Stomach (tissue), 9 donors: ENCODE data around the gene HSD17B12. TPM values are rescaled to one million over a fixed set of nuclear protein-coding genes. Genes with fewer than 3 reads are reported as not detected.

Experiments
- DNase-seq, 2 donors: peaks; one replicate each; pipeline versions ENCODE4 v3.0.0 to v3.0.0-alpha.2; 2013 to 2019
- H3K27ac ChIP-seq, 5 donors: fragments of 200-600 bp in 4 of 5; sonication (generic) in 4 of 5; one replicate each; pipeline ENCODE4 v1.5.1; 2013 to 2019; ENCODE audit warnings: mild to moderate bottlenecking in 1 of 5, moderate library complexity in 1 of 5
- H3K27me3 ChIP-seq, 3 donors: fragments of 200-600 bp; sonication (generic); one replicate each; pipeline ENCODE4 v1.5.1; 2017 to 2019; ENCODE audit warnings: mixed run types in 1 of 3
- H3K36me3 ChIP-seq, 4 donors: fragments of 200-600 bp; sonication (generic); 1 replicate in 3 of 4; 2 replicates in 1 of 4; pipeline ENCODE4 v1.5.1; 2016 to 2019
- H3K4me1 ChIP-seq, 4 donors: fragments of 200-600 bp; sonication (generic); one replicate each; pipeline ENCODE4 v1.5.1; 2016 to 2019
- H3K4me3 ChIP-seq, 4 donors: fragments of 200-600 bp; sonication (generic) in 3 of 4; one replicate each; pipeline ENCODE4 v1.5.1; 2016 to 2019; ENCODE audit warnings: mild to moderate bottlenecking in 1 of 4
- H3K9me3 ChIP-seq, 4 donors: fragments of 200-600 bp; sonication (generic); one replicate each; pipeline ENCODE4 v1.5.1; 2016 to 2019
- EP300 ChIP-seq: sonication (generic); formaldehyde crosslinking; IDR thresholded peaks from one replicate; pipeline ENCODE4 v1.6.1; 2017; ENCODE audit warnings: antibody characterized with exemption
- POLR2A ChIP-seq, 4 donors: fragments of 450-650 bp; IDR thresholded peaks; one replicate each; pipeline ENCODE4 v1.6.1; 2016; ENCODE audit warnings: antibody characterized with exemption in 4 of 4, control low read depth in 2 of 4, mild to moderate bottlenecking in 1 of 4, moderate library complexity in 1 of 4
- POLR2AphosphoS5 ChIP-seq, 3 donors: sonication (generic); formaldehyde crosslinking; IDR thresholded peaks; one replicate each; pipeline ENCODE4 v1.6.1; 2016; ENCODE audit warnings: antibody characterized with exemption in 3 of 3
- WGBS, 5 donors: extraction: QIAGEN DNeasy Blood & Tissue Kit in 3 of 5; methylation state at CpG; one replicate each; pipeline versions ENCODE4 v1.1.5 to v1.1.7; 2013 to 2018; 5-methylcytosine and 5-hydroxymethylcytosine counted together
- intact Hi-C: fragments of 100-400 bp; cut with DNase I; formaldehyde crosslinking; loops from one replicate; pipeline ENCODE4 v1.15.1; 2023; ENCODE audit warnings: low total_unique reads
- polyA plus RNA-seq, 3 donors: library from polyadenylated mRNA; stranded (reverse); fragments of 200-250 nt; gene quantifications; one replicate each; pipeline ENCODE4 v1.2.3, GENCODE V29; 2013
- total RNA-seq, 5 donors: library from RNA; depleted of rRNA; stranded (reverse); fragments of >200 nt; gene quantifications; one replicate each; pipeline versions ENCODE4 v1.1.0 to v1.2.3, GENCODE V29; 2014 to 2016
- TF ChIP-seq, protein P1 (sequence below), 7 experiments: fragments of 450-650 bp in 4 of 7; fragments of 200-600 bp in 3 of 7; sonication (generic) in 3 of 7; IDR thresholded peaks; one replicate each; pipeline ENCODE4 v1.5.1; 2016 to 2019; ENCODE audit warnings: antibody characterized with exemption in 7 of 7, control low read depth in 2 of 7, mild to moderate bottlenecking in 1 of 7
- donor health status: healthy with polysubstance abuse.
- donor health status: Bipolar disorder and iron deficiency.
- donor health status: healthy.

HSD17B12 gene
- total and polyA plus RNA-seq, 8 donors, result 25.8 to 169 (median 52.4) TPM

DNA sequence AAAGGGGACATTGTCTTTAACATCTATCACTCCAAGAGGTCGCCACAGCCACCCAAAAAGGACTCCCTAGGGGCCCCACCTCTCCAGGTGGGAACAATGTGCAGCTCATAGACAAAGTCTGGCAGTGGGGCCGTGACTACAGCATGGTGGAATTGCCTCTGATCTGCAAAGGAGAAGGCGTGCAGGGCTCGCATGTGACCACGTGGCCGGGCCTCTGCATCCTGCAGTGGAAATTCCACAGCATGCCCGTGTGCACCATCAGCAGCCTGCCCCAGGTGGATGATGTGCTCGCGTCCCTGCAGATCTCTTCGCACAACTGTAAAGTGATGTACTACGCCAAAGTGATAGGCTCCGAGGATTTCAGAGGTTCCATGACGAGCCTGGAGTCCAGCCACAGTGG is 218.6 kb downstream of the HSD17B12 start:
- Histone ChIP-seq H3K4me3 (no peak overlapping the region), H3K36me3 (peaks cover 32 to 89% (median 80%) of the 10 kb centered on the region in 4 donors), H3K9me3 (no peaks in the 10 kb centered on the region), H3K4me1 (peaks cover 0 to 16% (median 11%) of the 10 kb centered on the region in 4 donors), H3K27me3 (no peaks in the 10 kb centered on the region), H3K27ac (no peak overlapping the region)
- 83 to 95% (median 90%) methylated on average over 8 to 13 of the region's 13 CpGs for WGBS, 5 donors
- intact Hi-C loops, result no loop called here
- TF ChIP-seq, protein P1, sequence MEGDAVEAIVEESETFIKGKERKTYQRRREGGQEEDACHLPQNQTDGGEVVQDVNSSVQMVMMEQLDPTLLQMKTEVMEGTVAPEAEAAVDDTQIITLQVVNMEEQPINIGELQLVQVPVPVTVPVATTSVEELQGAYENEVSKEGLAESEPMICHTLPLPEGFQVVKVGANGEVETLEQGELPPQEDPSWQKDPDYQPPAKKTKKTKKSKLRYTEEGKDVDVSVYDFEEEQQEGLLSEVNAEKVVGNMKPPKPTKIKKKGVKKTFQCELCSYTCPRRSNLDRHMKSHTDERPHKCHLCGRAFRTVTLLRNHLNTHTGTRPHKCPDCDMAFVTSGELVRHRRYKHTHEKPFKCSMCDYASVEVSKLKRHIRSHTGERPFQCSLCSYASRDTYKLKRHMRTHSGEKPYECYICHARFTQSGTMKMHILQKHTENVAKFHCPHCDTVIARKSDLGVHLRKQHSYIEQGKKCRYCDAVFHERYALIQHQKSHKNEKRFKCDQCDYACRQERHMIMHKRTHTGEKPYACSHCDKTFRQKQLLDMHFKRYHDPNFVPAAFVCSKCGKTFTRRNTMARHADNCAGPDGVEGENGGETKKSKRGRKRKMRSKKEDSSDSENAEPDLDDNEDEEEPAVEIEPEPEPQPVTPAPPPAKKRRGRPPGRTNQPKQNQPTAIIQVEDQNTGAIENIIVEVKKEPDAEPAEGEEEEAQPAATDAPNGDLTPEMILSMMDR (IDR thresholded peaks at IDR 0.05), result no peak
- TF ChIP-seq EP300 (no peak), POLR2AphosphoS5 (IDR thresholded peaks at IDR 0.05) (no peak), POLR2A (IDR thresholded peaks at IDR 0.05) (no peak)
- DNase-seq, result no peak

DNA sequence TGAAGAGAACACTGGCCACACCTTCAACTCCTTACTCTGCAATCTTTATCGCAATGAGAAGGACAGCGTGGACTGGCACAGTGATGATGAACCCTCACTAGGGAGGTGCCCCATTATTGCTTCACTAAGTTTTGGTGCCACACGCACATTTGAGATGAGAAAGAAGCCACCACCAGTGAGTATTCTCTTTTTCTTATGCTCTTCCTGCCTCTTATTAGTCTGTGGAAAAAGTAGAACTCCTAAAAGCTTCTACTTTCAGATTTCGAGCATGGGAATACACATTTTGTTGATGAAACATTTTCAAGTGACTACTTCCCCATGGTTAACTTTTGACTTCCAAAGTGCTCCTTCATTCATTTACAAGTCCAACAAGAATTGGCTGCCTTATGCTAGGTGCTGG is 221.0 kb downstream of the HSD17B12 start:
- Histone ChIP-seq H3K4me3 (no peak overlapping the region), H3K4me1 (peaks cover 0 to 35% (median 29%) of the 10 kb centered on the region in 4 donors), H3K9me3 (no peaks in the 10 kb centered on the region), H3K36me3 (peaks cover 25 to 66% (median 56%) of the 10 kb centered on the region in 4 donors), H3K27me3 (no peaks in the 10 kb centered on the region), H3K27ac (no peak overlapping the region)
- 91 to 96% (median 94%) methylated on average over 4 of the region's 4 CpGs for WGBS, 5 donors
- DNase-seq, result no peak
- no peak for TF ChIP-seq POLR2A (IDR thresholded peaks at IDR 0.05)
- TF ChIP-seq POLR2AphosphoS5 (IDR thresholded peaks at IDR 0.05), result no peak
- TF ChIP-seq, protein P1 (IDR thresholded peaks at IDR 0.05), result no peak
- TF ChIP-seq EP300, result no peak
- intact Hi-C loops, result loop anchor here (5.0 kb wide), 1 partner anchor 46 kb away; no protein-coding TSS in a partner anchor

DNA sequence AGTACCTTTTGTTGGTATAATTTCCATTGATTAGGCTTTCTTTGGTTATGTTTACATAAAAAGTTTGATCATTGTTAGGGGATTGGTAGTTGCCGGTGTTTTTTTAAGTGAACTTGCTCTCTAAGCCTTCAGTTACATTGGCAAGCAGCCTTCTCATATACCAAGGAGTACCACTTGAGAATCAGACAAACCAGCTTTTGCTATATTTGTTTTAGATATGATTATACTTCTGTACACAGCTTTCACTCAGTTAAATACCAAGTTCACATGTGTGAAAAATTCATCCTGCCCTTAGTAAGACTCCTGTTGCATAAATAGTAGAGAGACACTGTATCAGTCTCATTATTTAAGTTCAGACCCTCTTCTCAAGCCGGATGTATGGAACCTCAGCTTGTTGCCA is 222.5 kb downstream of the HSD17B12 start:
- Histone ChIP-seq H3K27ac (peak overlapping the region in 1 of 5 donors; percentile 38), H3K27me3 (no peaks in the 10 kb centered on the region), H3K9me3 (no peaks in the 10 kb centered on the region), H3K4me3 (no peak overlapping the region), H3K36me3 (peaks cover 19 to 58% (median 47%) of the 10 kb centered on the region in 4 donors), H3K4me1 (peaks cover 0 to 35% (median 29%) of the 10 kb centered on the region in 4 donors)
- TF ChIP-seq POLR2AphosphoS5 (IDR thresholded peaks at IDR 0.05), result no peak
- TF ChIP-seq EP300, result no peak
- no peak for TF ChIP-seq POLR2A (IDR thresholded peaks at IDR 0.05)
- TF ChIP-seq, protein P1 (IDR thresholded peaks at IDR 0.05), result no peak
- WGBS, 5 donors, result 33 to 58% (median 41%) methylated on average over 2 of the region's 2 CpGs
- DNase-seq, result no peak
- intact Hi-C loops, result loop anchor here (5.0 kb wide), 1 partner anchor 44 kb away; no protein-coding TSS in a partner anchor

DNA sequence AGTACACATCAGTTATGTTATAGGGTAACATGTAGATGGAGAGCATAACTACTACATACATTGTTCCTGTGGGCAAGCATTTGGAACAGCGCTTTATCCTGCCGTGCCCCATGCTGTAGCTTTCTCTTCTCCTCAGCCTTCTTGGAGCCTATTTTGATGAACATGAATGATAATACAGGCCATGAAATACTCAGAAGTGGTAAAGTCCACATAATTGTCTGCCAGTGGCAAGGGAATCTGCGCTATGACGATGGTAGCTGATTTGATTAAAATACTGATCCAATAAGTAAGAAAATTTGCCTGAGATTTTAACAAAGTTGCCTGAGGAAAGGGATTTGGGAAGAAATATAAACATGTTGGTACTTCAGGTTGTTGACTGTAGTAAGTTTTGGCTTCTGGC is 223.4 kb downstream of the HSD17B12 start:
- no peak for DNase-seq
- Histone ChIP-seq H3K27ac (peak overlapping the region in 2 of 5 donors; percentile 62 to 64), H3K27me3 (no peaks in the 10 kb centered on the region), H3K4me1 (peaks cover 0 to 35% (median 29%) of the 10 kb centered on the region in 4 donors), H3K4me3 (no peak overlapping the region), H3K36me3 (peaks cover 10 to 58% (median 46%) of the 10 kb centered on the region in 4 donors), H3K9me3 (no peaks in the 10 kb centered on the region)
- intact Hi-C loops, result loop anchor here (5.0 kb wide), 1 partner anchor 43 kb away; no protein-coding TSS in a partner anchor
- 81 to 93% (median 88%) methylated on average over 4 of the region's 4 CpGs for WGBS, 5 donors
- no peak for TF ChIP-seq POLR2A (IDR thresholded peaks at IDR 0.05)
- TF ChIP-seq, protein P1 (IDR thresholded peaks at IDR 0.05), result no peak
- no peak for TF ChIP-seq EP300
- TF ChIP-seq POLR2AphosphoS5 (IDR thresholded peaks at IDR 0.05), result no peak
